HG03066 (cell line): ENCODE results near the gene CYLD.

ENCODE experiments used
- ATAC-seq: cut with Tn5 transposase; IDR thresholded peaks from one replicate; pipeline ENCODE4 v1.9.1; 2021; ENCODE audit warnings: low read depth; ENCODE audit not compliant: unreplicated experiment

Gene CYLD

DNA sequence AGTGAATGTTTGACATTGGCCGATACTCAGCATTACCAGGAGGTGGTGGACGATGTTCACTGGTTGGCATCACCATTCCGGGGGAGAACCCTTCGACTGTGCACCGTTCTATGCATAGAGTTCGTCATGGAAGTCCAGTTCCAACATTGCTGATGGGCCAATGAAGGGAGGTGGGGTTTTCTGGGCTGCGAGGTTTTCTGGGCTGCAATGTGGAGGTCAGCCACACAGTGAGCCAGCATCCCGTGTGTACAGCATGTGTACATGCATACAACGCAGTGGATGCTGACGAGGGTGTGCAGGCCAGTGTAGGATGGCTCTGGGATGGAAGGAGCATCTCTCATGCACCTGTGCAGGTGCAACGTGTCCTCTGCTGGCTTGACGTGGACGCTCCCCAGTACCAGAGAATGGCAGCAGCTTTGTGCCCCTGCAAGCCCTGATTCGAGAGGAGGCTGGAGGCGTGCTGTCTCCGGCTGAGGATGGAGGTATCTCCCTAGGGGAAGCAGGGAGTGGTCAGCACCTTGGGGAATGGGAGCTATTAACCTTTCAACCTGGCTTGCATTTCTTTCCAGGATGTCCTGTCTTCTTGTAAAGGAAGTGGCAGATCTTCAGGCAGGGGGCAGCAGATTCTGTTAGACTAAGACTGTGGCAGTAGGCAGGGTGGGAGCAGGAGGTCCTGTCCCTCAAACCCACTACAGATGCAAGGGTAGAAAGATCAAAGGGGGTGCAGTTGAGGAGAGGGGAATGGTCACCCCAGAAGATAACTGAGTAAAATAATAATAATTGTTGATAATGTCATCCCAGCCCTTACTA is 98.2 kb downstream of the CYLD start:
- no peak for ATAC-seq

DNA sequence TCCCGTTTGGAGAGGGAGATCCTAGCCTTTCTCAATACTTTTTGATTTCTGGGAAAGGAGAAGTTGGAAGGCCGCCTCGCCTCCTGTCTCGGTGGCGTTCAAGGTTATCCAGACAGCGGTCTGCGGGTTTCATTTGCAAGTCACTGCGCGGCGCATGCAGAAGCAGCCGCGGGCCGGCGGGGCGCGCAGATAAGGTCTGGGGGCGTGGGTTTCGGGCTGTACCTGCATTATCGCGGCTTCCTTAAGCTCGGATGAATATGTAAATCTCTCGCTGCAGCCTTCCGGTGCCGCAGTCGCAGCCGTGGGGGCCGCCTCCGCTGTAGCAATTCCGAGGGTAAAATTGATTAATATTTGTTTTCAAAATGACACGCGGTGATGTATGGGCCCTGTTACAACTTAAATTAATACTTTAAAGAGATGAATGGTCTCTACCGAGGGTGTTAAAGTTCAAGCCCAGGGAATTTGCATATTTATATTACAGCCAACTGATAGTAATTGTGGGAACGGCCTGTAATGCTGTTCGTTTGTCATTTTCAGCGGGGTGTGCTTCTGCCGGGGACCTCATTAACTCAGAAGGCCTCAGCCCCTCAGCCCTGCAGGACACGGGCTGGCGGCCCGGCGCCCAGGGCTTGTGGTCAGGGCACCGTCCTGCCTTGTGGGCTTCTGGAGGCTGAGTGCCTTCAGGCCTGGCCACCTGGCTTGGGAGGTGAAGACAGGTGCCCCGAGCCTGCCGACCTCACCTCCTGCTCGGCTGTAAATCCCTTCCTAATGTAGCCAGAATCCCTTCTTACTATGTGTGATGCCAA is 99.4 kb downstream of the CYLD start:
- ATAC-seq = no peak

DNA sequence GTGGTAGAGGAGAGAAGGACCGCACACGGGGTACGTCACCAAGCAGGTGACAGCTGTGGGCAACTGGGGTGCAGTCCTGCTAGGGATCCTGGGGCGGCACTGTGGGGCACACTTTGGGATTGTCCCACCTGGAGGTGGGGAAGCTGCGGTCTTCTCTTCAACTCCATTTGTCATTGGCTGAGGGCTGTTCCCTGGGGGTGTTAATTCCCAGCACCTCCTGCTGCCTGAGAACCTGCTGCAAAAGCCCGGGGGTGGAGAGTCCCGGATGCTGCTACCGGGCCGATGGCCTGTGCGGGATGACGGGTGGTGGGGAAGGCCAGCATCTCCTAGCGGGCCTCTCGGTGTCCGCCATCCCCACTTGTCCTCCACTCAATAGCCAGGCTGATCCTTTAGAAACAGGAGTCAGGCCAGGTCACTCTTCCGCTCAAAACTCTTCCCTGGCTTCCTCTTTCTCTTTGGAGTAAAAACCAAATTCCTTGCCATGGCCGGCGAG is 100.2 kb downstream of the CYLD start:
- ATAC-seq = no peak

DNA sequence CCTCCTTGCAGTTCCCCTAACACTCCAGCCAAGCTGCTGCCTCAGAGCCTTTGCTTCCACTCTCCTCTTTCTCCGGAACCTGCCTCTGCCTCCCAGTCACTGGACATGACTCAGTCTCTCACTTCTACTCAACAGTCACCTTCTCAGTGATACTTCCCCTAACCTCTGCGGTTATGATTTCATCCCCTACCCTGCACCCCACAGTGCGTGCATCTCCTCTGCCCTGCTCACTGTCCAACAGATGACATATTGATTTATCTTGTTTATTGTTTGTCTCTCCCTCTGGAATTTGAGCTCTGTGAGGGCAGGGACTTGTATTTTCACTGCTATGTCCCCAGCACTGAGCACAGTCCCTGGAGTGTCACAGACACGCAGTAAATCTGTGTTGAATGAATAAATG is 100.7 kb downstream of the CYLD start:
- no peak for ATAC-seq

DNA sequence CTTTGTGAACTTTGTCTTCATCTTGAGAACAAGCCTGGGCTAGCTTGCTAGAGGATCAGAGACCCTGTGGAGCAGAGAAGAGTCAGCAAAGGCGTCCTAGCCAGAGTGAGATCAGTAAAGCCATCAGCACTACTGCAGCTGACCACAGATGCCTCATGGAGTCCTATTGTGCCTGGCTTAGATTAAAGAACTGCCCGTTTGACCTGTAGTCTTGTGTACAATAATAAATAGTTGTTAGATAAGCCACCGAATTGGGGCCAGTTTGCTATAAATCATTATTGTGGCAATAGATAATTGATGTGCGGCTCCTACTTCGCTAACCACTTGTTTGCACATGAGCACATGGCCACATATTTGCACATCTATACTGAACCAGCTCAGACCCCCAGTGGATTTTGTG is 103.0 kb downstream of the CYLD start:
- no peak for ATAC-seq

DNA sequence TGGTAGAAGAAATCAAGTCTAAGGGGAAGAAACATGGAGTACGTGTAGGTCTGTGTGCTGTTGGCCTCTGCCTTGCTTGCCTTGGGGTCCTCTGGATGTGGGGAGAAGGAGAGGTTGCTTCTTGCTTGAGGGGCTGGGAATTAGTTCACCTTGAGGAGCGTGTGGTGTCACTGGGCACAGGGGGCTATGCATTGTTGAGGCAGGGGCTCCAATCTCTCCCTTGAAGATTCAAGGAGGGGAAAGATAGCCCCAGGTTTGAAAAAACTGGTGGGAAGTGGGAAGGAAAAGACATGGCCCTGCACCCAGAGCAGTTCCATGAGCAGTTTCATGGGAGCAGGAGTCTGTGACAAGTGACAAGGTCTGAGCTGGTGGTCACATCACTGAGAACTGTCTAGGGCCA is 103.4 kb downstream of the CYLD start:
- no peak for ATAC-seq

DNA sequence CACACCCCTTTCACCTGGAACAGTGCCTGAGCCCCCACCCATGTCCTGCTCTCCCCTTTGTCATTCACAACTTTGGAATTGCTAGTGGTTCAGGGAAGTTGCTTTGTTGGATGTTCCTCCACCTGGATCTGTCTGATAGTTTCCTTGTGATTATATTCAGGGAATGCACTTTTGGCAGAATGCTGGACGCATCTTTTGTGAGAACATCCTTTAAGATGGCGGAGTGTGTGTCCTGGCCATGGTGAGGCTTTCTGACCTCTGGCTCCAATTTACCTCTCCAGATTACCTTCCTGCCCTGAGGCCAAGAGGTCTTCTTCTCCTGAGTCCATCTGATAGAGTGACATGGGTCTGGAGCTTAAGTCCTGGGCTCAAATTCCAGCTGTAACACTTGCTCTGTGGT is 104.6 kb downstream of the CYLD start:
- no peak for ATAC-seq

DNA sequence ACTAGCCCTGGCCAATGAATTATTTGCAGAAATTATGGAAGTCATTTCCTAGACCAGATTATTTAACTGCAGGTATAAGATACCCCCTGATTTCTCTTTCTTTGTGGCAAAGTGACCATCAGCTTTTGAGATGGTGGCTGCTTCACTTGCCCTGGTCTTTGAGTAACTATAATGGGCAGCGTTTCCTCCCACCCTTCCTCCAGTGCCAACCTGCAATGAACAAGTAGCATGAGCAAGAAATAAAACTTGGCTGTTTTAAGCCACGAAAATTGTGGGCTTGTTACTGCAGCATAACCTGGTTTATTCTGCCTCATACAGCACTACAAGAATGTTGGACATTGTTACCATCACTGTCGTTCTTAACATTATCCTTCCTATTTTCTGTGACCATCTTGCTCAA is 105.3 kb downstream of the CYLD start:
- no peak for ATAC-seq

DNA sequence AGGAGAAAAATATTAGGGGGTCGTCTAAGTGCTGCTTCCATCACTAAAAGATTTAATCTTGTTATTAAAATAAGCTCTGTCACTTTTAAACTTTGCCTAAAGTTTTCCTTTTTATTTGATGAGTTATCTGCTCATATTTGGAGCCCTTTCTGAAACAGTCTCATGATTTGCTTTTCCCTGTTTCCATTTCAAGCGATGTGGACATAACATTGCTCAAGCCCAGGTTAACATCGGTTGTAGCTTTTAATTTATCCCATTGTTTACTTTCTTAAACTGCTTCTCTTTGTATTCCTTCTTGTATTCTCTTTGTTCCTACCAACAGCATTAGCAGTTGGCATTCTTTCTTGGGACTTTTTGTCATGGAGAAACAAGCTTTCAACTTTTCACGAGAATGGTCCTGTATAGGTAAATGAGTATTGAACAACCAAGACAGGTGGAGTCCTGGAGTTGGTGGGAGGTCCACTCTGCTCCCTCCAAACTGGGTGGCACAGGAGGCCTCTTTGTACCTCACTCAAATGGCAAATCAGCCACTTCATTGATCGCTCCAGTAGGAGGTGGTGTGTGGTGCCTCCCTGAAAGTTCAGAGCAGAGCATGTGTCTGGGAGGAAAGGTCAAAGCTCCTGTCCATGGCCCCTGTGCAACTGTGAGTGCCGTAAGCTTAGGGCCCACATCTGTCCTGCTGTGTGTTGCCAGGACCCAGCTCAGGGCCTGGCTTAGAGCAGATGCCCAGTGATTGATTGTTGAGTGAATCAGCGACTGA is 107.0 kb downstream of the CYLD start:
- no peak for ATAC-seq
